Lower lobe of right lung (tissue), 2 donors: ENCODE results near the gene CAMSAP2. TPM values are rescaled to one million over a fixed set of nuclear protein-coding genes. Genes with fewer than 3 reads are reported as not detected.

ENCODE experiments used
- ATAC-seq, 2 donors: fragments of 200-7000 bp; cut with Tn5 transposase; one replicate each; pipeline ENCODE4 v1.9.1; 2020 to 2022; ENCODE audit warnings: mild to moderate bottlenecking in 2 of 2, moderate library complexity in 2 of 2
- DNase-seq: peaks from one replicate; pipeline ENCODE4 v3.0.0-alpha.2; 2020
- H3K27ac ChIP-seq: fragments of 200-600 bp; one replicate; pipeline ENCODE4 v1.8.0; 2022
- H3K27me3 ChIP-seq: fragments of 200-600 bp; one replicate; pipeline ENCODE4 v1.8.0; 2022; ENCODE audit warnings: low read depth
- H3K36me3 ChIP-seq: fragments of 200-600 bp; one replicate; pipeline ENCODE4 v1.8.0; 2022; ENCODE audit warnings: mild to moderate bottlenecking
- H3K4me1 ChIP-seq: fragments of 200-600 bp; one replicate; pipeline ENCODE4 v1.8.0; 2022
- H3K4me3 ChIP-seq: fragments of 200-600 bp; one replicate; pipeline ENCODE4 v1.8.0; 2022; ENCODE audit warnings: mild to moderate bottlenecking
- H3K9me3 ChIP-seq: fragments of 200-600 bp; one replicate; pipeline ENCODE4 v1.8.0; 2022
- intact Hi-C: fragments of 100-400 bp; cut with DNase I; formaldehyde crosslinking; loops from one replicate; pipeline ENCODE4 v1.11.0; 2022
- total RNA-seq: library from RNA; stranded (reverse); fragmentation: NEBNext Ultra II Directional; extraction: Animal tissue kit (Norgen Biotek cat#: 25700); gene quantifications from one replicate; pipeline ENCODE4 v1.2.1, GENCODE V29; 2021
- TF ChIP-seq, protein P1 (sequence below): fragments of 200-600 bp; IDR thresholded peaks from one replicate; pipeline ENCODE4 v1.8.0; 2022; ENCODE audit warnings: antibody characterized with exemption, mild to moderate bottlenecking
- donor health status: DM: no; HTN: yes; CAD: no; lungs with severe emphysema.

CAMSAP2 gene
- total RNA-seq, 1 donor from 2014 or later: 30.7 TPM

GRCh38 chr1:200889571-200889970, 150.9 kb downstream of the CAMSAP2 start:
- H3K27me3 ChIP-seq: peaks cover 21% of the 10 kb centered on the region
- TF ChIP-seq, protein P1, sequence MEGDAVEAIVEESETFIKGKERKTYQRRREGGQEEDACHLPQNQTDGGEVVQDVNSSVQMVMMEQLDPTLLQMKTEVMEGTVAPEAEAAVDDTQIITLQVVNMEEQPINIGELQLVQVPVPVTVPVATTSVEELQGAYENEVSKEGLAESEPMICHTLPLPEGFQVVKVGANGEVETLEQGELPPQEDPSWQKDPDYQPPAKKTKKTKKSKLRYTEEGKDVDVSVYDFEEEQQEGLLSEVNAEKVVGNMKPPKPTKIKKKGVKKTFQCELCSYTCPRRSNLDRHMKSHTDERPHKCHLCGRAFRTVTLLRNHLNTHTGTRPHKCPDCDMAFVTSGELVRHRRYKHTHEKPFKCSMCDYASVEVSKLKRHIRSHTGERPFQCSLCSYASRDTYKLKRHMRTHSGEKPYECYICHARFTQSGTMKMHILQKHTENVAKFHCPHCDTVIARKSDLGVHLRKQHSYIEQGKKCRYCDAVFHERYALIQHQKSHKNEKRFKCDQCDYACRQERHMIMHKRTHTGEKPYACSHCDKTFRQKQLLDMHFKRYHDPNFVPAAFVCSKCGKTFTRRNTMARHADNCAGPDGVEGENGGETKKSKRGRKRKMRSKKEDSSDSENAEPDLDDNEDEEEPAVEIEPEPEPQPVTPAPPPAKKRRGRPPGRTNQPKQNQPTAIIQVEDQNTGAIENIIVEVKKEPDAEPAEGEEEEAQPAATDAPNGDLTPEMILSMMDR: no peak
- H3K9me3 ChIP-seq: no peaks in the 10 kb centered on the region
- H3K27ac ChIP-seq: no peak overlapping the region
- H3K4me1 ChIP-seq: peaks cover 15% of the 10 kb centered on the region
- no peak for DNase-seq
- intact Hi-C loops: no loop called here
- no peak for ATAC-seq
- H3K36me3 ChIP-seq: no peaks in the 10 kb centered on the region
- H3K4me3 ChIP-seq: no peak overlapping the region

DNA sequence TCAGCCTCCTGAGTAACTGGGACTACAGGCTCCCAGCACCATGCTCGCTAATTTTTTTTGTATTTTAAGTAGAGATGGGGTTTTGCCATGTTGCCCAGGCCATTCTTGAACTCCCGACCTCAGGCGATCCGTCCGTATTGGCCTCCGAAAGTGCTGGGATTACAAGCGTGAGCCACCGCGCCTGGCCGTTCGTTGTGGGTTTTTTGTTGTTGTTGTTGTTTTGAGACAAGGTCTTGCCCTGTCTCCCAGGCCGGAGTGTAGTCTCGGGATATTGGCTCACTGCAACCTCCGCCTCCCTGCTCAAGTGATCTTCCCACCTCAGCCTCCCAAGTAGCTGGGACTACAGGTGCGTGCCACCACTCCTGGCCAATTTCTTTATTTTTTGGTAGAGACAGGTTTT, 151.3 kb downstream of the CAMSAP2 start:
- no peak overlapping the region for H3K4me3 ChIP-seq
- no peak overlapping the region for H3K27ac ChIP-seq
- no peak for ATAC-seq
- H3K4me1 ChIP-seq: peaks cover 15% of the 10 kb centered on the region
- no peaks in the 10 kb centered on the region for H3K9me3 ChIP-seq
- no peaks in the 10 kb centered on the region for H3K36me3 ChIP-seq
- H3K27me3 ChIP-seq: peaks cover 21% of the 10 kb centered on the region
- DNase-seq: no peak
- intact Hi-C loops: no loop called here
- TF ChIP-seq, protein P1: no peak

DNA sequence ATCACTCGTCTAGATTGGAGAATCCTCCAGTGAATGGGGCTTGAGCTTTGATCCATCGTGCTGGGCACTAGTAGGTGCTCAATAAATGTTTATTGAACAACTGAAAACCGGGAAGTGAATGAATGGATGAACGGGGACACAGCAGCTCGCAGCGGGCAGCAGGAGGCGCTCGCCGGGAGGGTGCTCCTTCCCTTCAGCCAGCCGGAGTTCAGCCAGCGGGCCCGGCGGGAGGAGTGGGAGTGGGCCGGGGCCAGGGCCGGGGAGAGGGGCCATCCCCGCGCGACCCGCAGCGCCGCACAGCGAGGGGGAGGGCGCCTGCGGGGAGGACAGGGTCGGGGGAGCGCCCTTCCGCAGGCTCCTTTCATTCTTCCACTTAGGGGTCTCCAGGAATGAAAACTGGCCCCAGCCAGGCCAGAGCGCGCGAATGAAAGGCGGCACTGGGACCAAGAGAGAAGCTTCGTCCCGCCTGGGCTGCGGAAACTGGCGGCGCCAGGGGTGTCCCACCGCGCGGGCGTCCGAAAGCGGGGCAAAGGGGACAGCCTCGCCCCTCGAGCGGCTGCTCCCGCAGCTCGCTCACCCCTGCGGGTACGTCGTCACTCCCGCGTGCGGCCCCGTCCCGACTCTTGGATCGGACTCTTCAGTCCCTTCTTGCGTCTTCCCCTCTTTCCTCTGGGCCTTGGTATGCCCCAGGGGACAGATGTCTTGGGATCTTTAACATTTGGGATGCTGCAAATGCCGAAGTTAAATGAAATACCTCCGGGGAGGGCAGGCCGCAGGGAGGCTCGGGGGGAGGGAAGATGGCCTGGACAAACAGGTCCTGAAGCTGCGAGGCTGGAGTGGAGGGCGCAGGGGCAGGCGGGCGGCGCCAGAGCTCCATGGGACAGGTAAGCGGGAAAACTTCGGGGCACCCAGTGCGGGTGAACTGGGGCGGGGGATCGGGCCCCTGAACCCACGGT, 152.4 kb downstream of the CAMSAP2 start:
- H3K27me3 ChIP-seq: peaks cover 21% of the 10 kb centered on the region
- no peak for DNase-seq
- no peaks in the 10 kb centered on the region for H3K36me3 ChIP-seq
- peak overlapping the region; percentile 59 for H3K27ac ChIP-seq
- TF ChIP-seq, protein P1: peak; percentile 32
- intact Hi-C loops: no loop called here
- H3K4me3 ChIP-seq: peak overlapping the region; percentile 58
- no peaks in the 10 kb centered on the region for H3K9me3 ChIP-seq
- peak; percentile 36 to 62 for ATAC-seq
- peaks cover 15% of the 10 kb centered on the region for H3K4me1 ChIP-seq

DNA sequence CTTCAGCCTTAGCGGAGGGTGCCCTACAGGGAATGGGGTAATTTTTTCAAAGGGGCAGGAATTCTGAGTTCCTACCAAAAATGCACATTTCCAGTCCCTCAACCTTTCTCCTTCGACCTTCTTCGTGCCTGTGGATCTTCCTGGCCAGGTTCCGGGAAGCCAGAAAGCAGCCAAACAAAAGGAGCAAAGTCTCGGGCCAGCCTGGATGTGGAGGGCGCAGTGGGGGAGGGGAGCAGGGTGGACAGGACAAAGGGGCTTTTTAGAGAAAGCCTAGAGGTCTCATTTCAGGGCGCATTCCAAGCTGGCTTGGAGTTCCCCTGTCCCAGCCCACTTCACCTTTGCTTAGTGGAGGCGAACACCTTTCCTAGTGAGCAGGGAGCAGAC, 153.1 kb downstream of the CAMSAP2 start:
- Histone ChIP-seq H3K36me3 (no peaks in the 10 kb centered on the region), H3K4me1 (peaks cover 15% of the 10 kb centered on the region), H3K27ac (no peak overlapping the region), H3K9me3 (no peaks in the 10 kb centered on the region), H3K4me3 (peak overlapping the region; percentile 58), H3K27me3 (peaks cover 21% of the 10 kb centered on the region)
- DNase-seq: no peak
- TF ChIP-seq, protein P1: no peak
- ATAC-seq: no peak
- intact Hi-C loops: no loop called here

- H3K27ac ChIP-seq: no peak overlapping the region
- H3K9me3 ChIP-seq: no peaks in the 10 kb centered on the region
- intact Hi-C loops: no loop called here
- no peaks in the 10 kb centered on the region for H3K36me3 ChIP-seq
- peaks cover 21% of the 10 kb centered on the region for H3K27me3 ChIP-seq
- peaks cover 15% of the 10 kb centered on the region for H3K4me1 ChIP-seq
- DNase-seq: no peak
- H3K4me3 ChIP-seq: no peak overlapping the region
- TF ChIP-seq, protein P1: no peak
- ATAC-seq: no peak
Measured at GRCh38 chr1:200892546-200892945, 153.9 kb downstream of the CAMSAP2 start.
